ENCODE measurements around the gene RING1.

The RING1 gene

DNA sequence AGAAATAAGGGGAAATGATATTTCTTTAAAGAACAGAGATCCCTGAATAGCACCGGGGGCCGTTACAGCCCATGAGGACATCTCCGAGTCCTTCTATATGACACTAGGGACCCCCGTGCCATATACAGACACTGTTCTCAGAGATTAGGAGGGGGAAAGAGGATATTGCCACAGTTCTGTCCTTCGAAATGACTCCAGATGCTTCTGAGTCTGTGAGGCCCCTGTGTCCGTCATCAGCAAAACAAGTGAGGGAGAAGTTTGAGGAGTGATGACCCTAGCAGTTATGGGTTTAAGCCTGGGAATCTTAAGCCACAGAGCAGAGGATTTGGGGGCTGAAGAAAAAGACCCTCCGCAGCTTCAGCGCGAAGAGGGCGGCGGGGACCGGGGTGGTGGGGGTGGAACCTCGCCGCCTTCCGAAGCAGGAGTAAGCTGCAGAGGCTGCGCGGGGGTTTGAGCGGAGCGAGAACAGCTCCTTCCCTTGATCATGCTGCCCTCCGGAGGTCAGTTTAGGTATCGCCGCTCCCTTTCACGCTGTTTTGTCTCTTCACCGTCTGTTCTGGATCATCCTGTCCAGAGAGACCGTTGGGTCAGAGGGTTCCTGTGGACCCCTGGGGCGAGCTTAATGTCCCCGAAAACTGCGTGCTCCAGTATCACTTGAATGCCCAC lies 39.8 kb downstream of the RING1 start:
- DNase-seq (ENCODE audit: low read depth in 3 of 3), result peak; percentile 83 to 93 (median 85)

DNA sequence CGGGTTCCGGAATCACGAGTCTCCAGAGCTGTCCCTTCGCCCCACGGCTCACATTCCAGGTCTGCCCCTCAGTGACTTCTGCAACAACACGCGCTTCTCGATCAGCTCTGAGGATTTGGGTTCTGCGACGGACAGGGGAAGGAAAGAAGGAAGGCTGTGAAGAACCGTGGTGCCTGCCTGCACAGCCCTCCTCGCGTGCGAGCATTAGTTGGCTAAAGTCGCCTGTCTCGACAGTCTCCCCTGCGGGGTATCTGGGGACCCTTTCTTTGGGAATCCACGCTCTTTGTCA lies 40.3 kb downstream of the RING1 start:
- no peak for DNase-seq (ENCODE audit: low read depth in 3 of 3)

DNA sequence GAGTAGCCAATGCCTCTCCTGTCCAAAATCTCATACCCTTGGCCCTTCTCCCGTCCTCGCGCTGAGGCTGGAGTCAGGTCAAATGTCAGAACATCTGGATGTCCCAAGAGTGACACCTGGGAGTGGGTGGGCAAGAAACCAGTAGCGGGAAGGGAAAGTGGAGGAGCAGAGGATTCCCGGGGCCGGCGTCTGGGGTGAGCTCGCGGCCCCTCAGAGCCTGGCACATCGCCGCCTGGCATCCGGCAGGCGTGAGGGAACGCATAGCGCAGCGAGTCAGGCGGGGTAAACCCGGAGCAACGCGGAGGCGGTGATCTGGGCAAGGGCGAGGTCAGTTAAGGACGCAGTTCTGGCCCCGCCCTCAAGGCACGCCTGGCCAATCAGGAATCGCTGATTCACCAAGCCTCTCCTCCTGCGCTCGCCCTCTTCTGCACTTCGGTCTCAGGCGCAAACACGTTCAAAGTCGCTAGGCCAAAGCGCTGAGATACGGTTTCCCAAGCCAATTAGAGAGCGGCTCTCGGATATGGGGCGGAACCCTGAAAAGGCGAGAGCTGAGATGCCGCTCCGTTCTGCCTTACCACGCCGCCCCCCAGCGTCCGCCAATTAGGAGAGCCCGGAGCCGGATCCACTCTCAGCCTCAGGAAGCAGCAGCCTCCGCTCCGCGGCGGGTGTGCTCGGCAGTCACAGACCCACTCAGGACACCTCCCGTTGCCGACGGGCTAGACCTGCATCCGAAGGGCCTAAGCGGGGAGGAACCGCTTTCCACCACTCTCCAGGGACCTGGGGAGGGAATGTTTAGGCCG lies 40.8 kb downstream of the RING1 start:
- DNase-seq (ENCODE audit: low read depth in 3 of 3), result peak; percentile 88 to 97 (median 92)

DNA sequence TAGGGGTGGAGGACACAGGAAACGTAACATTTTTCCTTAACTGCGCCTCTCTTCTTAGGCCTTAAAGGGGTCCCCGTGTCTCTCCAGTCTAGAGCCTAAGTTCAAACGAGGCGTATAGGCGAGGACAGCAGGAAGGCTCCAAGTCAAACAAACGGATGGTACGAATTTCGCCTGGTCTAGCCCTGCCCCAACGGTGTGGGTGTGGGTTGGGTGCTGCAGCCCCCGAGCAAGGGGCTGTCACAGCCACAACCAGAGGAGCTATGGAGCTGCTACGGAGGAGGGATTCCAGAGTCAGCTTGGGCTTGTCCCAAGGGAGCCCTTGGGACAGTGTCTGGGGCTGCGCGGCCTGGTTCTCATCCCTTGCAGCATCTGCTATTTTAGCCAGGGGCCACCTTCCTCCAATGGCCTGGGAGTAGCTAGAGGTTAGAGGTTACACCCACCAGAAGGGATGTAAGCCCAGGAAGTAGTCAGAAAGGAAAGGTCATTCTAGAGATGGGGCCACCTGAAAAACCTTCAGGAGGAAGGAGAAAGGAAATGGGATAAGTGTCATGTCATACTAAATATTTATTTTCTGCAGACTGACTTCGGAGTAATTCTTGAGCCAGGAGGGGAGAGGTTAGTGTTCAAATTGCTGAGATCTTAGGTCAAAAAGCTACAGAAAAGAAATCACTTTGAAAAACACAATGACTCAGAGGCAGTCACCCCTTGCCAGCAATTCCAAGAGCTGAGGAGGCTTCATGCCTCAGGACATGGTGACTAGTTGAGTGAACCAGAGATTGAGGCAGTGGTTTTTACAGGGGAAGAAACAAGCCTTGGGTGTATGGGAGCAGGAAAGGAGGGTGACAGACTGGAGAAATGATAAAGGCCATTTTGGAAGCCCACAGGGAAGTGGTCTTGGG lies 41.7 kb downstream of the RING1 start:
- DNase-seq (ENCODE audit: low read depth in 3 of 3), result no peak

DNA sequence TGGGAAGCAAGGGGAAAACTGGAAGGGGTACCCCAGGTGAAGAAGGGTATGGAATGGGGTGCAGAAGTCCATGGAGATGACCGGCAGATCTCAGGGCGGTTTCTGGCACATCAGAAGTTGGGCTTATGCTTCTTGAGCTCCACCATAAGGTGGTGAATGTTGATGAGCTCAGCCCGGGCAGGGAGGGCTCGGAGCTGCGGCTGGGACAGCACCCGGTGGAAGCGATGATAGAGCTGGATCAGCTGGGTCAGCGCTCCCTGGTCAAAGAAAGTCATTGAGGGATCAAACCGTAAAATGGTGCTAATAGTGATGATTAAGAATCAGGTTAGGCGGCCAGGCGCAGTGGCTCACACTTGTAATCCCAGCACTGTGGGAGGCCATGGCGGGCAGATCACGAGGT lies 42.4 kb downstream of the RING1 start:
- no peak for DNase-seq (ENCODE audit: low read depth in 3 of 3)

DNA sequence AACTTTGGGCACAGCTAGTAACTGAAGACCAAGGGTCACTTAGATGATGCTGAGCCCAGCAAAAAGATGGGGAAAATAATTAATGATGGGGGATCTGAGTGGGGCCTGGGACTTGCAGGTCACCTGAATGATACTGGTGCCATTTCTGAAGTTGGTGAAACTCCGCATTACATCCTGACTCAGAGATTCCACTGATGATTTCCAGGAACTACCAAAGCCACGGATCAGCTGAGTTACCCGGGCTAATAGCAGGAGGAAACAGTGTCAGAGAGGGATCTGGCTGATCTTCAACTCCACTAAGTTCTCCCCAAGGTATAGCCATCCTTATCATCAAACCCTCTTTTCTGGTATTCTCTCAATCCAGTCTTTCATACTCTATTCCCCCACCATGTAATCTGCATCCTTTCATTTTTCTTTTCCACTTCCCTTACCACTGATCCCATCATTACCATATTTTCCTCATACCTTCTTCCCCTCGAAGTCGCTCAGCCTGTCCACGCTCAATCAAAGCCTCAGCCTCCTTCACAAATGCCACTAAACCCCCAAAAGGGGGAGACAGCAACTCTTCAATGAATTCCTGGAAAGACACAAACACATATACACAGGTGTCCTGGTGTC lies 43.2 kb downstream of the RING1 start:
- no peak for DNase-seq (ENCODE audit: low read depth in 3 of 3)

DNA sequence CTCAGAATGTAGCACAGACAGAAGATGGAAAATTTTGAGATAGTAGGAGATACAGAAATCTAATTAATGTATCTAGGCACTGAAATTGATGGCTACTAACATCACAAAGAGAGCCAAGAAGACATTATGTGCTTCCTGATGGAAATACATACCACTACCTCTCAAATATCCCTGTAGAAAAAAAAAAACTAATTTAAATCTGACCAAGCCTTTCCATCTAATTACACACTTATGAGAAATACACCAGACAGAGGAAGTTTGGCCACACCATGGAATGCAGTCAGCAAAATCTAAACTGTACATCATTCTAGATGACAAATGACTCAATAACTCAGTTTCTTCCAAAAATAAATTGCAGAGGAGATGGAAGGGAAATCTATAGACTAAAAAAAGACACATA lies 44.5 kb downstream of the RING1 start:
- no peak for DNase-seq (ENCODE audit: low read depth in 3 of 3)

DNA sequence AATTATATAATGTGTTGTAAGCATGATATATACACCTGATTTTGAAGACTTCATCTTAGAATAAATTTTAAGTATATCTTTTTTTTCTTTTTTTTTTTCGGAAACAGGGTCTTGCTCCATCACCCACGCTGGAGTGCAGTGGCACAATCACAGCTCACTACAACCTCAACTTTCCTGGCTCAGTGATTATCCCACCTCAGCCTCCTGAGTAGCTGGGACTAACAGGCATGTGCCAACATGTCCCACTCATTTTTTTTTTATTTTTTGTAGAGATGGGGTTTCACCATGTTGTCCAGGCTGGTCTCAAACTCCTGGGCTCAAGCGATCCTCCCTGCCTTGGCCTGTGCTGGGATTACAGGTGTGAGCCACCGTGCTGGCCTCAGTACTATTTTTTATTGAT lies 46.3 kb downstream of the RING1 start:
- no peak for DNase-seq (ENCODE audit: low read depth in 3 of 3)

DNA sequence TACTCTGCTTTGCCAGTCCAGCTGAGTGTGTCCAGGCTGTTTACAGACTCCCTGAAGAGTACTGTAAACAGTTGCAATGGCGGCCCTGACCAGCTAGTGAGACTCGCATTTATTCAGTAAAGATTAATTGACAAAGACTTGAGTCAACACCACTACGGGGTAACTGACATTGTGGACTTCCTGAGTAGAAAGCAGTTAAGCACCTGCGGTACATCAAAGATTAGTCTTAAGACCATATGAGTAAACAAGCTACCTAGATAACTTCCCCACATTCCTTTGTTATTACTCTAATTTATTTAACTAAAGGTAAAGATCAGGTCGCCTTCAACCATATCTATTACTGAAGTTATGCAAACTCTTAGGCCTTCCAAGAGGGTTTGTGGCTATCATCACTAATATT lies 50.7 kb downstream of the RING1 start:
- no peak for DNase-seq (ENCODE audit: low read depth in 3 of 3)
